H1 (cell line): ENCODE measurements around the gene CASZ1. TPM values are rescaled to one million over a fixed set of nuclear protein-coding genes. Genes with fewer than 3 reads are reported as not detected.
A peak's percentile ranks its signal among the peaks of the same experiment; 100 is the strongest.

ENCODE experiments used
- CTCF ChIA-PET: fragments of 300-600 bp; sonication (Branson Sonifier 250); formaldehyde crosslinking; loops from one replicate; lab custom pipeline; 2021; ENCODE audit not compliant: partially characterized antibody; lab: Charles Lee
- POLR2A ChIA-PET: fragments of 300-600 bp; sonication (Branson Sonifier 250); formaldehyde crosslinking; loops from one replicate; lab custom pipeline; 2021; ENCODE audit warnings: inconsistent platforms; ENCODE audit not compliant: partially characterized antibody; lab: Charles Lee
- DNase-seq, 2 experiments: peaks; one replicate each; pipeline versions ENCODE4 v3.0.0 to v3.0.0-alpha.2; 2010 to 2022; ENCODE audit warnings: low spot score in 2 of 2, low read depth in 1 of 2, mixed read lengths in 1 of 2
- FAIRE-seq: peaks from 2 replicates; lab custom pipeline; 2011; peaks lifted over from hg19 to GRCh38; lab: Jason Lieb, UNC
- H2AFZ ChIP-seq: 2 replicates; pipeline ENCODE4 v1.8.1; 2012; ENCODE audit warnings: low read length, inconsistent platforms
- H2AK5ac ChIP-seq: 2 replicates; pipeline ENCODE4 v1.6.1; 2013; ENCODE audit warnings: low read depth, low read length
- H2BK120ac ChIP-seq: replicated peaks from 2 replicates; pipeline ENCODE3; 2013; ENCODE audit warnings: low read depth, low read length, inconsistent platforms
- H2BK12ac ChIP-seq: 2 replicates; pipeline ENCODE4 v1.6.1; 2013; ENCODE audit warnings: low read depth, low read length
- H2BK15ac ChIP-seq: 2 replicates; pipeline ENCODE4 v1.6.1; 2013; ENCODE audit warnings: low read length
- H2BK20ac ChIP-seq: 2 replicates; pipeline ENCODE4 v1.6.1; 2013; ENCODE audit warnings: low read length
- H2BK5ac ChIP-seq: 2 replicates; pipeline ENCODE4 v1.6.1; 2013; ENCODE audit warnings: low read depth, low read length
- H3K14ac ChIP-seq: 2 replicates; pipeline ENCODE4 v1.6.1; 2013; ENCODE audit warnings: inconsistent platforms; ENCODE audit not compliant: insufficient read length
- H3K18ac ChIP-seq: 2 replicates; pipeline ENCODE4 v1.6.1; 2013; ENCODE audit warnings: low read length; ENCODE audit errors: extremely low read depth
- H3K23ac ChIP-seq: 2 replicates; pipeline ENCODE4 v1.6.1; 2013; ENCODE audit warnings: inconsistent platforms; ENCODE audit not compliant: insufficient read length
- H3K23me2 ChIP-seq: 2 replicates; pipeline ENCODE4 v1.6.1; 2013; ENCODE audit warnings: low read depth, low read length
- H3K27ac ChIP-seq: 2 replicates; pipeline ENCODE4 v1.6.1; 2011; ENCODE audit warnings: low read depth, low read length, inconsistent platforms
- H3K27me3 ChIP-seq, 4 experiments: replicated peaks in 1 of 4; 1 replicate in 1 of 4; 2 replicates in 3 of 4; pipeline versions ENCODE4 v1.6.1 to v1.8.1; 2011 to 2013; ENCODE audit warnings: low read length in 3 of 4, mild to moderate bottlenecking in 3 of 4, inconsistent platforms in 2 of 4, mixed read lengths in 2 of 4, moderate library complexity in 1 of 4; ENCODE audit not compliant: control insufficient read depth in 3 of 4, insufficient read depth in 3 of 4; ENCODE audit errors: extremely low read depth in 1 of 4
- H3K36me3 ChIP-seq, 4 experiments: 2 replicates each; pipeline versions ENCODE4 v1.6.1 to v1.8.1; 2011 to 2013; ENCODE audit warnings: mild to moderate bottlenecking in 4 of 4, low read length in 3 of 4, moderate library complexity in 2 of 4, control low read depth in 1 of 4, inconsistent platforms in 1 of 4; ENCODE audit not compliant: insufficient read depth in 4 of 4, control insufficient read depth in 2 of 4
- H3K4ac ChIP-seq: replicated peaks from 2 replicates; pipeline ENCODE3; 2013; ENCODE audit warnings: low read length, low read depth, mixed read lengths, inconsistent platforms; ENCODE audit not compliant: insufficient read length
- H3K4me1 ChIP-seq, 4 experiments: replicated peaks in 1 of 4; 1 replicate in 1 of 4; 2 replicates in 3 of 4; pipeline versions ENCODE4 v1.6.1 to v1.8.1; 2011 to 2013; ENCODE audit warnings: low read length in 3 of 4, inconsistent platforms in 2 of 4, mixed read lengths in 1 of 4; ENCODE audit not compliant: insufficient read depth in 4 of 4, control insufficient read depth in 3 of 4
- H3K4me2 ChIP-seq, 2 experiments: 2 replicates each; pipeline versions ENCODE4 v1.6.1 to v1.8.1; 2011 to 2013; ENCODE audit warnings: low read depth in 2 of 2, low read length in 2 of 2, control low read depth in 1 of 2, inconsistent platforms in 1 of 2, mild to moderate bottlenecking in 1 of 2; ENCODE audit not compliant: insufficient read depth in 1 of 2
- H3K4me3 ChIP-seq, 4 experiments: fragments of 200-600, 300-600 bp in 1 of 4; sonication (generic), shearing (Covaris generic), sonication (Bioruptor Twin) in 1 of 4; 2 replicates each; pipeline versions ENCODE4 v1.5.1 to v1.8.1; 2011 to 2016; ENCODE audit warnings: low read length in 4 of 4, low read depth in 3 of 4, control low read depth in 2 of 4, inconsistent platforms in 2 of 4, mild to moderate bottlenecking in 2 of 4, mixed read lengths in 1 of 4, moderate library complexity in 1 of 4; ENCODE audit not compliant: insufficient read depth in 2 of 4; ENCODE audit errors: extremely low read depth in 1 of 4
- H3K56ac ChIP-seq: replicated peaks from 2 replicates; pipeline ENCODE3; 2013; ENCODE audit warnings: low read depth, mild to moderate bottlenecking, mixed read lengths, low read length, inconsistent platforms; ENCODE audit not compliant: insufficient read length
- H3K79me1 ChIP-seq: 2 replicates; pipeline ENCODE4 v1.6.1; 2013; ENCODE audit warnings: low read depth, low read length, control low read depth
- H3K79me2 ChIP-seq, 2 experiments: 2 replicates each; pipeline versions ENCODE4 v1.6.1 to v1.8.1; 2012 to 2013; ENCODE audit warnings: low read length in 2 of 2, mild to moderate bottlenecking in 2 of 2, inconsistent platforms in 1 of 2; ENCODE audit not compliant: insufficient read depth in 2 of 2, control insufficient read depth in 1 of 2
- H3K9ac ChIP-seq, 4 experiments: replicated peaks in 1 of 4; 1 replicate in 1 of 4; 2 replicates in 3 of 4; pipeline versions ENCODE4 v1.6.1 to v1.8.1; 2011 to 2013; ENCODE audit warnings: low read depth in 3 of 4, low read length in 3 of 4, control low read depth in 2 of 4, mild to moderate bottlenecking in 2 of 4, moderate library complexity in 2 of 4, inconsistent platforms in 1 of 4; ENCODE audit errors: extremely low read depth in 1 of 4
- H3K9me3 ChIP-seq, 2 experiments: 2 replicates each; pipeline versions ENCODE4 v1.6.1 to v1.8.1; 2012 to 2013; ENCODE audit warnings: mild to moderate bottlenecking in 2 of 2, moderate library complexity in 2 of 2, control low read depth in 1 of 2, inconsistent platforms in 1 of 2, low read depth in 1 of 2, low read length in 1 of 2, mixed read lengths in 1 of 2; ENCODE audit not compliant: insufficient read depth in 2 of 2
- H4K20me1 ChIP-seq, 2 experiments: replicated peaks in 1 of 2; 2 replicates each; pipeline versions ENCODE3 to v1.8.1; 2011 to 2013; ENCODE audit warnings: inconsistent platforms in 2 of 2, low read length in 2 of 2, mild to moderate bottlenecking in 1 of 2; ENCODE audit not compliant: insufficient read depth in 2 of 2, control insufficient read depth in 1 of 2
- H4K5ac ChIP-seq: 2 replicates; pipeline ENCODE4 v1.6.1; 2013; ENCODE audit warnings: low read length, low read depth, mixed read lengths, inconsistent platforms; ENCODE audit not compliant: insufficient read length
- H4K8ac ChIP-seq: 2 replicates; pipeline ENCODE4 v1.8.0; 2013; ENCODE audit warnings: mild to moderate bottlenecking, moderate library complexity, low read length, inconsistent platforms; ENCODE audit not compliant: insufficient read depth; ENCODE audit errors: extremely low read depth
- H4K91ac ChIP-seq: replicated peaks from 2 replicates; pipeline ENCODE3; 2013; ENCODE audit warnings: low read length, mixed read lengths, inconsistent platforms; ENCODE audit not compliant: insufficient read length
- BRCA1 ChIP-seq: IDR thresholded peaks from 2 replicates; pipeline ENCODE4 v1.6.1; 2012; ENCODE audit warnings: low read depth, low read length, improper control_type of control experiment
- CBX8 ChIP-seq: fragments of 300-800, 300-1000 bp; sonication (generic); IDR thresholded peaks from 2 replicates; pipeline ENCODE4 v1.7.1; 2016; ENCODE audit warnings: low read depth, low read length, borderline replicate concordance
- CREB1 ChIP-seq: IDR thresholded peaks from 2 replicates; pipeline ENCODE4 v1.6.1; 2012; ENCODE audit warnings: inconsistent platforms
- CTBP2 ChIP-seq: IDR thresholded peaks from 2 replicates; pipeline ENCODE4 v1.7.0; 2011; ENCODE audit warnings: borderline replicate concordance, mild to moderate bottlenecking, moderate library complexity, mixed read lengths, low read length; ENCODE audit not compliant: insufficient read depth, insufficient read length
- E2F6 ChIP-seq: IDR thresholded peaks from 2 replicates; pipeline ENCODE4 v1.6.1; 2012; ENCODE audit warnings: inconsistent platforms
- JUND ChIP-seq: IDR thresholded peaks from 2 replicates; pipeline ENCODE4 v1.6.1; 2011; ENCODE audit warnings: mild to moderate bottlenecking, improper control_type of control experiment, low read length
- KDM1A ChIP-seq: fragments of 200-600, 300-600 bp; sonication (generic); IDR thresholded peaks from 2 replicates; pipeline ENCODE4 v1.7.1; 2016; ENCODE audit warnings: mild to moderate bottlenecking, low read length, borderline replicate concordance
- NRF1 ChIP-seq: IDR thresholded peaks from 2 replicates; pipeline ENCODE4 v1.6.1; 2011; ENCODE audit warnings: mild to moderate bottlenecking, low read depth, low read length, improper control_type of control experiment
- SAP30 ChIP-seq: fragments of 300-600 bp; sonication (generic); IDR thresholded peaks from 2 replicates; pipeline ENCODE4 v1.7.1; 2012; ENCODE audit warnings: low read length, moderate library complexity, mild to moderate bottlenecking, inconsistent platforms; ENCODE audit not compliant: insufficient read depth, insufficient replicate concordance
- SIX5 ChIP-seq: IDR thresholded peaks from 2 replicates; pipeline ENCODE4 v1.6.1; 2011; ENCODE audit warnings: mild to moderate bottlenecking, low read depth, low read length
- SP2 ChIP-seq: IDR thresholded peaks from 2 replicates; pipeline ENCODE4 v1.6.1; 2012; ENCODE audit warnings: mild to moderate bottlenecking, low read length, inconsistent platforms
- ZNF274 ChIP-seq: IDR thresholded peaks from 2 replicates; pipeline ENCODE4 v1.7.0; 2012; ENCODE audit warnings: low read length, borderline replicate concordance; ENCODE audit errors: extremely low read depth
- WGBS, 2 experiments: shearing (Covaris generic) in 1 of 2; methylation state at CpG; one replicate each; pipeline versions ENCODE4 v1.1.6 to v1.1.7; 2013 to 2015; ENCODE audit warnings: low lambda C conversion rate in 2 of 2, mixed read lengths in 2 of 2, inconsistent platforms in 1 of 2, low coverage in 1 of 2, missing lambda C conversion rate in 1 of 2; ENCODE audit not compliant: insufficient replicate concordance in 2 of 2, insufficient coverage in 1 of 2, insufficient read length in 1 of 2; ENCODE audit errors: extremely low coverage in 1 of 2, missing lambda C conversion rate in 1 of 2; 5-methylcytosine and 5-hydroxymethylcytosine counted together
- polyA plus RNA-seq, 7 experiments: library from polyadenylated mRNA; depleted of rRNA in 3 of 7; stranded (reverse) in 5 of 7; unstranded in 2 of 7; fragments of >200 nt in 5 of 7; fragments of 200-250 nt in 2 of 7; gene quantifications; 1 replicate in 5 of 7; 2 replicates in 1 of 7; 4 replicates in 1 of 7; pipeline versions ENCODE4 v1.2.1 to v1.2.3, GENCODE V29; 2011 to 2013; ENCODE audit warnings: missing spikeins in 2 of 7, mixed read lengths in 2 of 7
- total RNA-seq: library from RNA; stranded (reverse); fragmentation: NEBNext Ultra II Directional; extraction: Animal tissue kit (Norgen Biotek cat#: 25700); gene quantifications from 2 replicates; pipeline ENCODE4 v1.2.1, GENCODE V29; 2021

The CASZ1 gene
- total and polyA plus RNA-seq, 2 of the 8 experiments (the other 6 are each of a cell fraction or from before 2014, with no cell fraction given): 4.4 to 7.7 TPM

GRCh38 chr1:10761503-10762152 is 34.8 kb downstream of the CASZ1 start:
- H4K20me1 ChIP-seq: peaks cover 0 to 2% of the 10 kb centered on the region in 2 experiments
- DNase-seq (no peak), FAIRE-seq (no peak)
- H3K4me1 ChIP-seq: peaks cover 0 to 15% (median 8%) of the 10 kb centered on the region in 4 experiments; a peak in 5 of 7 replicates
- H3K4ac ChIP-seq: no peak overlapping the region
- H3K36me3 ChIP-seq: no peaks in the 10 kb centered on the region
- no peak overlapping the region for H4K91ac ChIP-seq
- peak overlapping the region in 1 of 4 experiments; percentile 6; a peak in 2 of 7 replicates for H3K9ac ChIP-seq
- no peak overlapping the region; the same call in 1 of the 2 replicates for H2BK5ac ChIP-seq
- H3K18ac ChIP-seq: no peak overlapping the region; the same call in 1 of the 2 replicates
- 93% methylated on average over 23 of the region's 23 CpGs; no CpG with 5 or more reads in 1 of the 2 experiments for WGBS, 2 experiments
- H3K23ac ChIP-seq: no peak overlapping the region
- ChIA-PET POLR2A (interaction anchor here (0.6 kb wide), 1 partner anchor 131 kb away, joined by 3 read pairs; no protein-coding TSS in a partner anchor), CTCF (interaction anchor here (0.5 to 1.4 kb wide), 7 partner anchors 8 to 203 kb away, joined by 3 to 8 read pairs (median 3); no protein-coding TSS in a partner anchor)
- H2BK20ac ChIP-seq: no peak overlapping the region
- H3K56ac ChIP-seq: no peak overlapping the region
- peak overlapping the region; percentile 62; the same call in 1 of the 2 replicates for H4K8ac ChIP-seq
- no peak overlapping the region for H3K4me2 ChIP-seq
- no peaks in the 10 kb centered on the region for H3K79me2 ChIP-seq
- no peak overlapping the region for H2AFZ ChIP-seq
- no peak overlapping the region for H2BK120ac ChIP-seq
- H3K23me2 ChIP-seq: no peaks in the 10 kb centered on the region
- H4K5ac ChIP-seq: no peak overlapping the region
- H2AK5ac ChIP-seq: no peak overlapping the region
- no peak overlapping the region for H3K4me3 ChIP-seq
- H3K27ac ChIP-seq: no peak overlapping the region
- no peak overlapping the region for H2BK12ac ChIP-seq
- H3K27me3 ChIP-seq: no peaks in the 10 kb centered on the region
- no peak overlapping the region for H2BK15ac ChIP-seq
- H3K14ac ChIP-seq: no peak overlapping the region
- H3K79me1 ChIP-seq: 0 out of 2 replicates have a peak, but pooled peaks cover 2% of the 10 kb centered on the region
- H3K9me3 ChIP-seq: no peaks in the 10 kb centered on the region
- TF ChIP-seq CBX8 (no peak), SAP30 (no peak), CTBP2 (no peak), ZNF274 (no peak), SIX5 (no peak), KDM1A (no peak), NRF1 (no peak), BRCA1 (no peak), JUND (no peak), CREB1 (no peak), SP2 (no peak), E2F6 (no peak)
